ENCODE results near the gene UGT3A2. TPM values are rescaled to one million over a fixed set of nuclear protein-coding genes. Genes with fewer than 3 reads are reported as not detected.

The UGT3A2 gene
- total RNA-seq, 1 donor from 2014 or later = 2.3 TPM

DNA sequence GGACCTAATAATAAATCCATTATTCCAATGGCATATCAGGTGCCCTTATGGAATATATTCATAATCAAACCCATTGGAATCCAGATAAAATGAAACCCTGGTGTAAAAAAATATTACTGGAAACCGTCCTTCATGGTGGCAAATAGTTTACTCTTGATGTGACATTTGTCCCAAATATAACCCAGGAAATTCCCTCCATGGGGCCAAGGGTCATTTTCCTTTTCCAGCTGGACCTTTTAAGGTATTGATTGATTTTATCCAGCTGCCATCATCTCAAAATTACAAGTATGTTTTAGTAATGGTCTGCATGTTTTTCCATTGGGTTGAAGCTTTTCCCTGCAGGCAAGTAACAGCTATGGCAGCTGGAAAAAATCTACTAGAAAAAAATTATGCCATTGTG, 67.1 kb downstream of the UGT3A2 start:
- no peaks in the 10 kb centered on the region for H3K36me3 Mint-ChIP-seq
- H3K9me3 Mint-ChIP-seq = no peaks in the 10 kb centered on the region
- TF ChIP-seq, protein P1, sequence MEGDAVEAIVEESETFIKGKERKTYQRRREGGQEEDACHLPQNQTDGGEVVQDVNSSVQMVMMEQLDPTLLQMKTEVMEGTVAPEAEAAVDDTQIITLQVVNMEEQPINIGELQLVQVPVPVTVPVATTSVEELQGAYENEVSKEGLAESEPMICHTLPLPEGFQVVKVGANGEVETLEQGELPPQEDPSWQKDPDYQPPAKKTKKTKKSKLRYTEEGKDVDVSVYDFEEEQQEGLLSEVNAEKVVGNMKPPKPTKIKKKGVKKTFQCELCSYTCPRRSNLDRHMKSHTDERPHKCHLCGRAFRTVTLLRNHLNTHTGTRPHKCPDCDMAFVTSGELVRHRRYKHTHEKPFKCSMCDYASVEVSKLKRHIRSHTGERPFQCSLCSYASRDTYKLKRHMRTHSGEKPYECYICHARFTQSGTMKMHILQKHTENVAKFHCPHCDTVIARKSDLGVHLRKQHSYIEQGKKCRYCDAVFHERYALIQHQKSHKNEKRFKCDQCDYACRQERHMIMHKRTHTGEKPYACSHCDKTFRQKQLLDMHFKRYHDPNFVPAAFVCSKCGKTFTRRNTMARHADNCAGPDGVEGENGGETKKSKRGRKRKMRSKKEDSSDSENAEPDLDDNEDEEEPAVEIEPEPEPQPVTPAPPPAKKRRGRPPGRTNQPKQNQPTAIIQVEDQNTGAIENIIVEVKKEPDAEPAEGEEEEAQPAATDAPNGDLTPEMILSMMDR (conservative IDR thresholded peaks at IDR 0.05) = peak; percentile 36
- peaks cover 3% of the 10 kb centered on the region for H3K27me3 Mint-ChIP-seq
- H3K4me3 Mint-ChIP-seq = no peak overlapping the region
- no peaks in the 10 kb centered on the region for H3K4me1 Mint-ChIP-seq (ENCODE audit: unreplicated experiment)
- no peak overlapping the region for H3K27ac Mint-ChIP-seq
- no peak for DNase-seq (ENCODE audit: extremely low spot score, unreplicated experiment)

DNA sequence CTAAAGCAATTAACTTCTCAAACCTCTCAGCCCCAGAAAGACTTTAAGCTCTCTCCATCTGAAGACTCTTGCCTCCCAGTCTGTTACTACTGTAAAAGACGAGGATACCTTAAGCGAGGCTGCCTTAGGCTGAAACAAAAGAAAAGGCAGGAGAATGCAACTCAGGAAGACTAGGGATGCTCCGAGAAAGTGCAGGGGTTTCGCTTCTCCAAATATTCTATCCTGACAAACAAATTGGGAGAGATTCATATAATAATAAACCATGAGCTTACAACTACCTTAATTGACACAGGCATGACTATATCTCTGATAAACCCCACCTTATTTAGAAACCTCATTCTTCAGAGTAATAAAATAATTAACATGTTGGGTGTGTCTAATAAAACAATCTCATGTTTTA, 70.6 kb downstream of the UGT3A2 start:
- peaks cover 4% of the 10 kb centered on the region for H3K4me1 Mint-ChIP-seq (ENCODE audit: unreplicated experiment)
- no peaks in the 10 kb centered on the region for H3K36me3 Mint-ChIP-seq
- DNase-seq (ENCODE audit: extremely low spot score, unreplicated experiment) = no peak
- H3K9me3 Mint-ChIP-seq = no peaks in the 10 kb centered on the region
- no peak overlapping the region for H3K4me3 Mint-ChIP-seq
- no peak overlapping the region for H3K27ac Mint-ChIP-seq
- peaks cover 28% of the 10 kb centered on the region for H3K27me3 Mint-ChIP-seq
- TF ChIP-seq, protein P1 (conservative IDR thresholded peaks at IDR 0.05) = no peak

DNA sequence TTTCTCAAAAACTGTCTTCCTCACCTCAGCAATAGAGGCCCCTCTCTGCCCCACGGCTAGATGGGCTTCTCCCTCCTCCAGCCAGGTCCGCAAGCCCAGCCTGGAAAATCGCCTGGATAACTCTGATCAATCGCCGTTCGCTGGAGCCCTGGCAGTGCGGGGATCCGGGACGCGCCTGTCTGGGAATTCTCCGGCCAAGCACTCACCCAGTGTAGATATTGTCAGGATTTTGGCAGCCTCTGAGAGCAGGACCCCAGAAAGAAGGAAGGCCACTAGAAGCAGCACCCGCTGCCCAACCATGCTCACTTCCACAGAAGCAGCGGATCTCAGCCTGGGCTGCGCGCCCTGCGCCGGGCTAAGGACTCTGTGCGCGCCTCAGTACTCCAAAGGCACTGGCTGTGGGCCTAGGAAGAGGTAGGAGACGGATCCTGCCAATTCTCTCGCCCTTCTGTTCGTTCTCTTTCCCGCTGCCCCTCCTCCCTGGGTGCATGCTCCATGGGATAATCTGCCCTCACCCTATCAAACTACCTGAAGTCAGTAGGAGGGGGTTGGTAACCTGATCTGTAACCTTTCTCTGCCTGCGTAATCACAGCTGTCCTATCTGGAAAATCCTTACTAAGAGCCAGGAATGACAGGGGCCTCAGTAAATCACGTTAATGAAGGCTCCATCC, 75.6 kb downstream of the UGT3A2 start, which contains the start of gene UGT3A1:
Gene UGT3A1 (minus strand): TSS at position 450 of the 671 bp plus-strand sequence. CDS start 150 bp downstream, at position 300.
- Mint-ChIP-seq H3K4me3 (peak within 1 kb of the TSS; percentile 77), H3K36me3 (no peaks in the 10 kb centered on the region), H3K27me3 (peaks cover 56% of the 10 kb centered on the region), H3K27ac (no peak within 1 kb of the TSS), H3K4me1 (ENCODE audit: unreplicated experiment) (peaks cover 8% of the 10 kb centered on the region), H3K9me3 (no peaks in the 10 kb centered on the region)
- no peak for DNase-seq (ENCODE audit: extremely low spot score, unreplicated experiment)
- TF ChIP-seq, protein P1 (conservative IDR thresholded peaks at IDR 0.05) = no peak

DNA sequence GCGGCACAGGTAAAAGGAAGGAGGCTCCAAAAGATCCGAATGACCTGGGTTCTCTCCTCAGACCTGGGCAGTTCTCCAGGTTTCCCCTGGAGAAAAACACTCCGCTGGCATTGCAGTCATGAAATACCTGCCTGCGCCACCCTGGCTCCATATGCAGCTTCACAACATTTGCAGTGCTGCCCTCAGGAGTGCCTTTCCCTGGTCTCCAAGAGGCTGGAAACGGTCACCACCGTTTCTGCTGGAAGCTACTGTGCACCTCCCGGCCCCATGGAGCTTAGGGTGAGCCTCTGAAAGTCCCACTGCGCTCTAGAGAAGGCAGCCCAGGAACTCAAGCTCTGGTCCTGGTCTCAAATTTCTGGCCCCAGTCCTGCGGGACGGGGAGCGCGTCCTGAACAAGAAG, 76.2 kb downstream of the UGT3A2 start:
- DNase-seq (ENCODE audit: extremely low spot score, unreplicated experiment) = no peak
- no peaks in the 10 kb centered on the region for H3K9me3 Mint-ChIP-seq
- TF ChIP-seq, protein P1 (conservative IDR thresholded peaks at IDR 0.05) = no peak
- H3K4me1 Mint-ChIP-seq (ENCODE audit: unreplicated experiment) = peaks cover 8% of the 10 kb centered on the region
- no peak overlapping the region for H3K27ac Mint-ChIP-seq
- H3K4me3 Mint-ChIP-seq = peak overlapping the region; percentile 77
- no peaks in the 10 kb centered on the region for H3K36me3 Mint-ChIP-seq
- H3K27me3 Mint-ChIP-seq = peaks cover 56% of the 10 kb centered on the region

DNA sequence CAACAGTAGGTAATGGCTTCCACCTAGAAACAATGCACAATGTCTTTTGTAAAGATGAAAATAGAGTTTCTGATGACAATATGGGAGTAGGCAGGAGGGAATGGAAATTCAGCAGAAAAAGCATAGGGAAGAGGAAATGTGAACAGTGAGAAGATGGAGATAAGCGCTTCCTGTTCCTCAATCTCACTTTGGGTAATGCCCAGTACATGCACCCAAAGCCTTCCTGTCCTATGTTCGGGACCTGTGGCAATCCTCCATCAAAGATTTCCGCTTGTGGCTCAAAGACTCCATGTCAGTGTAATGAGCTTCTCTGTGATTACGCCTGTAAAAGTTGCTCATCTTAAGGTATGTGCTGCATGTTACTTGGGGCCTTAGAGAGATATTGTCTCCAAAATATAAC, 78.2 kb downstream of the UGT3A2 start:
- Mint-ChIP-seq H3K4me1 (ENCODE audit: unreplicated experiment) (peaks cover 8% of the 10 kb centered on the region), H3K27ac (no peak overlapping the region), H3K27me3 (peaks cover 50% of the 10 kb centered on the region), H3K4me3 (no peak overlapping the region), H3K9me3 (no peaks in the 10 kb centered on the region), H3K36me3 (no peaks in the 10 kb centered on the region)
- TF ChIP-seq, protein P1 (conservative IDR thresholded peaks at IDR 0.05) = no peak
- no peak for DNase-seq (ENCODE audit: extremely low spot score, unreplicated experiment)
